ENCODE measurements around the gene PRXL2B. TPM values are rescaled to one million over a fixed set of nuclear protein-coding genes. Genes with fewer than 3 reads are reported as not detected.
"Not testable (repeated sequence)": the region's sequence is repeated elsewhere in the genome, so short reads cannot be mapped to it uniquely, and the experiment has no call there.

Gene PRXL2B
- total RNA-seq, 1 experiment from 2014 or later = 31.0 TPM

DNA sequence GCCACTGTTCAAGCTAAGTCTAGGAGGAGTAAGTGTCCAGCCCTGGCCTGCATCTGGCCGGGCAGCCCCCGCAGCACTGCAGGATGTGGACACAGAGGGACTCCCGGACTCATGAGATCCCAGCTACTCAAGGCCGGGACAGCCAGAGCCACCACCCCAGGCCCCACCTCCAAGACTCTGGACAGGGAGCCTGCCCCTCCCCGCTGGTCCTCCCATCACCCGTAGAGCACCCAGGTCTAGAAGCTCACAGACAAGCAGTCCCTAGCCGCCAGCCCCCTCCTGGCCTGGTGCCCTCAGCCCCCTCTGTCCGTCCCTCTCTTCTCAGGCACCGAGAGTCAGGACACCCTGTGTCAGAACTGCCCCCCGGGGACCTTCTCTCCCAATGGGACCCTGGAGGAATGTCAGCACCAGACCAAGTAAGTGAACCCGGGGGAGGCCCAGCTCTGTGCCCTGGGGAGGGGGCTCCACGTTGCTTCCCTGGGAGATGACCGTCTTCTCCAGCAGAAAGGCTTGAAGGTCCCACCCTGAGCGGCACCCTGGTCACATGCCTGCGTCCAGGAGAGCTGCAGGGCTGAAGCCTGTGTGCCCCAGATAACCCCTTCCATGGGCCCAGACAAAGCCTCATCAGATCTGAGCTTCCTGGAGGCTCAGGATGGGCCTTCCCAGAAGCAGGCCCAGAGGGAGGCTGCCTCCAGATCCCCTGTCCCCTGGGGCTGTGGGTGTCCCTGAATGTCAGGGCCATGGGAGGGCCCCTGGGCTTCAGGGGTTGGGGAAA, 26.1 kb upstream of the PRXL2B start:
- in situ Hi-C loops (cut with HindIII; ENCODE audit: low pct_unique_long_range_greater_than_20kb, low sequenced_read_pairs) = no loop called here
- DNase-seq (ENCODE audit: low read depth) = no peak

GRCh38 chr1:2561446-2561845, 25.1 kb upstream of the PRXL2B start:
- in situ Hi-C loops (cut with HindIII; ENCODE audit: low pct_unique_long_range_greater_than_20kb, low sequenced_read_pairs) = no loop called here
- no peak for DNase-seq (ENCODE audit: low read depth)

- in situ Hi-C loops (cut with HindIII; ENCODE audit: low pct_unique_long_range_greater_than_20kb, low sequenced_read_pairs) = no loop called here
- DNase-seq (ENCODE audit: low read depth) = no peak
Observed at GRCh38 chr1:2561898-2562895, 24.4 kb upstream of the PRXL2B start.

DNA sequence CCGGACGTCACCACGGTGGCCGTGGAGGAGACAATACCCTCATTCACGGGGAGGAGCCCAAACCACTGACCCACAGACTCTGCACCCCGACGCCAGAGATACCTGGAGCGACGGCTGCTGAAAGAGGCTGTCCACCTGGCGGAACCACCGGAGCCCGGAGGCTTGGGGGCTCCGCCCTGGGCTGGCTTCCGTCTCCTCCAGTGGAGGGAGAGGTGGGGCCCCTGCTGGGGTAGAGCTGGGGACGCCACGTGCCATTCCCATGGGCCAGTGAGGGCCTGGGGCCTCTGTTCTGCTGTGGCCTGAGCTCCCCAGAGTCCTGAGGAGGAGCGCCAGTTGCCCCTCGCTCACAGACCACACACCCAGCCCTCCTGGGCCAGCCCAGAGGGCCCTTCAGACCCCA, 23.4 kb upstream of the PRXL2B start:
- in situ Hi-C loops (cut with HindIII; ENCODE audit: low pct_unique_long_range_greater_than_20kb, low sequenced_read_pairs) = no loop called here
- no peak for DNase-seq (ENCODE audit: low read depth)

- in situ Hi-C loops (cut with HindIII; ENCODE audit: low pct_unique_long_range_greater_than_20kb, low sequenced_read_pairs) = no loop called here
- no peak for DNase-seq (ENCODE audit: low read depth)
Observed at GRCh38 chr1:2564006-2564814, 22.4 kb upstream of the PRXL2B start.

DNA sequence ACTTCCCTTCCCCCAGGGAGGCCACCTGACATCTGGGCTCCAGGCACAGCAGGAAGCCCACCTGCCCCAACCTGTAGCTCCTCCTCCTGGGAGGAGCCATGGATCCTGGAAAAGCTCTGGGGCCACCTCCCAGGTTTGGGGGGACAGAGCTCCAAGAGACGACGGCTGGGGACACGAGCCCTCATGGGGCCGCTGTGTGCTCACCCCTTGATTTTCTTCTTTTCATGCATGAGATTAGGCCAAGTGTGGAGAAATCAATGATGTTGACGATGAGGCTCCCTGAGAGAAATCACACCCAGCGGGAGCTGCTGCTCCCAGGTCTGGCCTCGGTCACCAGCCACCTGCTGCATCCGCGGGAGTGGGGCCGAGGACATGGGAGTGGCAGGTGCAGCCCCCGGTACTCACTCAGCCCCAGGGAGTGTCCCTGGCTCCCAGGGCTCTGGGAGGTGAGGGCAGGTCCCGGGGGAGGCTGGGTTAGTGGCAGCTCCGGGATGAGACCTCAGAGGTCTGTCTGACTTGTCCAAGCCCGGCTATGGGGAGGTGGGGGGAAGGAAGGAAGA, 21.7 kb upstream of the PRXL2B start:
- in situ Hi-C loops (cut with HindIII; ENCODE audit: low pct_unique_long_range_greater_than_20kb, low sequenced_read_pairs) = no loop called here
- DNase-seq (ENCODE audit: low read depth) = no peak

DNA sequence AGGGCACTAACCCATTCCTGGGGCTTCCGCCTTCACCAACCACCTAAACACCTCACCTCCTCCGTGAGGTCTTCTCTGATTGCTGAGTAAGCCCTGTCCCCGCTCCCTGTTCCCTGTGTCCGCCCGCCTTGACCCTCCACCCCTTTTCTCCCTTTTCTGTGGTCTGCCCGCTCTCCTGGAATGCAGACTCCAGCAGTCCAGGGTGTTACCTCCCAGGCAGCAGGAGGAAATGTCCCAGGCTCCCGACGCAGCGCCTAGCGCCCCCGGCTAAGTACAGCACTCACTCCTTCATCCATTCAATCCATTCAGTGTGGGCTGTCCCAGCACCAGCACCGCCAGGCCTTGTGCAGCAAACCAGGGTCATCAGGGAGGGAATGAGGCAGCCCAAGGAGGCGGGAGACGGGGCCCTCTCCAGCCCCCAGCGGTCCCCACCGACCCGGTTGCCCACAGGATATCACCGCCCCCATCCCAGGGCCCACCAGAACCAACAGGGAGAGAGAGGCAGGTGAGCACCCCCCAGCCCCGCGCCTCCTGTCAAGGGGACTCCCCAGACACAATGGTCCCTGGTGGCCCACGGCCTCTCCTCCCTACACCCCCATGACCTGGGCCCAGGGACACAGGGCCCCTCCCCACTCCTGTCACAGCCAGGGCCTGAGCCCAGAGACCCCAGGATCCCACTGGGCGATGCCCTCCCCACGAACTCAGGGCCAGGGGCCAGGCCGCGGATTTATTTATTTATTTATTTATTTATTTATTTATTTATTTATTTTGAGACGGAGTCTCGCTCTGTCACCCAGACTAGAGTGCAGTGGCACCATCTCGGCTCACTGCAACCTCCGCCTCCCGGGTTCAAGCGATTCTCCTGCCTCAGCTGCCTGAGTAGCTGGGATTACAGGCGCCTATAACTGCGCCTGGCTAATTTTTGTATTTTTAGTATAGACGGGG, 20.2 kb upstream of the PRXL2B start:
- no peak for DNase-seq (ENCODE audit: low read depth)
- in situ Hi-C loops (cut with HindIII; ENCODE audit: low pct_unique_long_range_greater_than_20kb, low sequenced_read_pairs) = no loop called here

GRCh38 chr1:2567083-2567679, 19.4 kb upstream of the PRXL2B start:
- DNase-seq (ENCODE audit: low read depth) = no peak

GRCh38 chr1:2568187-2568816, 18.3 kb upstream of the PRXL2B start:
- in situ Hi-C loops (cut with HindIII; ENCODE audit: low pct_unique_long_range_greater_than_20kb, low sequenced_read_pairs); DNase-seq (ENCODE audit: low read depth): not testable (repeated sequence)

More at GRCh38 chr1:2567083-2567679, 19.4 kb upstream of the PRXL2B start:
- in situ Hi-C loops (cut with HindIII; ENCODE audit: low pct_unique_long_range_greater_than_20kb, low sequenced_read_pairs) = no loop called here

DNA sequence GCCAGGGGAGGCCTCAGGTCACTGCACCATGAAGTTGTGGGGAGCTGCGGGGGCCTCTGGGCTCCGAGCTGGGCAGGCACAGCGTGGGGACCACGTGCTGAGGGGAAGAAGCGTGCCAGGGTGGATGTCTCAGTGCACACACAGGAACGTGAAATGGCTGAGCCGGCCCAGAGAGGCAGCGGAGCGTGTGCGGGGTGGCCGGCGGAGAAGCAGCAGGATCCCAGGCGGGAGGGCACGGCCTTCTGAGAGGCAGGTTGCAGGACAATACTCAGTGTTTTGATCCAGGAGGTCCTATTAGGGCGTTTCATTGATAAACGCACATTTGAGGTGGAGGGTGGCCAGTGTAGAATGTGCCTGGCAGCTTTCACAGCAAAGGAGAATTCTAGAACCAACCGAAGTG, 17.5 kb upstream of the PRXL2B start:
- in situ Hi-C loops (cut with HindIII; ENCODE audit: low pct_unique_long_range_greater_than_20kb, low sequenced_read_pairs) = no loop called here
- no peak for DNase-seq (ENCODE audit: low read depth)

DNA sequence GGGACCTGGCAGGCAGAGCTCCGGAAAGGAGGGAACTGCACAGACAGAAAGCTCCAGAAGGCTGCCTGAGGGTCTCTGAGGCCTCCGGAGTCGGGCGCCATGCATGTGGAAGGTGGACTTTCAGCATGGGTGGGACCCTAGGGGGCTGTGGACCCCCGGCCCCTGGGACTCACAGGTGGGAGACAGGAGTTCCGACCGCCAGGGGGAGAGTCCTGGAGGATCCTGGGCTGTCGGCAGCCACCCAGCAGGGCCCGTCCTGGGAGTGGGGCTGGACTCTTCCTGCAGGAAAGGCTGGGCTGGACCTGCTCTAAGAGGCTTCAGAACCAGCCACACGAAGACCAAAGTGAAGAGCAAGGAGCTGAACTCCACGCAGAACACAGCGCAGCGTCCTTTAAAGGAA, 16.9 kb upstream of the PRXL2B start:
- in situ Hi-C loops (cut with HindIII; ENCODE audit: low pct_unique_long_range_greater_than_20kb, low sequenced_read_pairs); DNase-seq (ENCODE audit: low read depth): not testable (repeated sequence)

GRCh38 chr1:2570332-2570731, 16.2 kb upstream of the PRXL2B start:
- in situ Hi-C loops (cut with HindIII; ENCODE audit: low pct_unique_long_range_greater_than_20kb, low sequenced_read_pairs) = no loop called here

GRCh38 chr1:2571348-2571747, 15.2 kb upstream of the PRXL2B start:
- in situ Hi-C loops (cut with HindIII; ENCODE audit: low pct_unique_long_range_greater_than_20kb, low sequenced_read_pairs) = no loop called here

More at GRCh38 chr1:2570332-2570731, 16.2 kb upstream of the PRXL2B start:
- no peak for DNase-seq (ENCODE audit: low read depth)

DNA sequence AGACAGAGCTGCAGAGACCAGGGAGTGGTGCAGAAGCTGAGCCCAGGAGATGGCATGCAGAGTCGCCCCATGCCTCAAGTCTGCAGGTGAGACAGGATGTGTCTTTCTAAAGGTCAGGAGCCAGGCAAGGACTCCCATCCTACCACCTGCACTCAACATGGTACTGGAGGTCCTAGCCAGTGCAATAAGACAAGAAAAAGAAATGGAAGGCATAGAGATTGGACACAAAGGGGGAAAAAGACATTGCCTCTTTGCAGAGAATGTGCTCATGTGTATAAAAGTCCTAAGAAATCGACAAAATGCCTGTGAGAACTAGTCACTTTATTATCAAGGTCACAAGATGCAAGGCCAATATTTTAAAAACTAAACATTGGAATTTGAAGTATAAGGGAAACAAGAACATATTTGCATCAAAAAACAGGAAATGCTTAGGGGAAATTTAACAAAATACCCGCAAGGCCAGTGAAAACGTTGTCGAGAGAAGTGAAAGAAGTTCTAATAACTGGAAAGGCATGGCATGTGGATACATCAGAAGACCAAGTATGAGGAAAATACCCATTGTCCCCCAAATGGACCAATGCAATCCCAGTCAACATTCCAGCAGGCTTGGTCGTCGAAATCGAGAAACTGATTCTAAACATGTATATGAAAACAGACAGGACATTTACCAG, 13.2 kb upstream of the PRXL2B start:
- no peak for DNase-seq (ENCODE audit: low read depth)
- in situ Hi-C loops (cut with HindIII; ENCODE audit: low pct_unique_long_range_greater_than_20kb, low sequenced_read_pairs) = no loop called here

More at GRCh38 chr1:2571348-2571747, 15.2 kb upstream of the PRXL2B start:
- no peak for DNase-seq (ENCODE audit: low read depth)

- DNase-seq (ENCODE audit: low read depth) = no peak
- in situ Hi-C loops (cut with HindIII; ENCODE audit: low pct_unique_long_range_greater_than_20kb, low sequenced_read_pairs) = no loop called here
Observed at GRCh38 chr1:2574350-2574749, 12.2 kb upstream of the PRXL2B start.
